HG03565 (cell line): ENCODE measurements around the gene TGFB1.
"Not testable (repeated sequence)": the region's sequence is repeated elsewhere in the genome, so short reads cannot be mapped to it uniquely, and the experiment has no call there.

ENCODE experiments used
- ATAC-seq: cut with Tn5 transposase; IDR thresholded peaks from one replicate; pipeline ENCODE4 v1.9.1; 2021; ENCODE audit warnings: mild to moderate bottlenecking, moderate library complexity; ENCODE audit not compliant: unreplicated experiment

The TGFB1 gene

DNA sequence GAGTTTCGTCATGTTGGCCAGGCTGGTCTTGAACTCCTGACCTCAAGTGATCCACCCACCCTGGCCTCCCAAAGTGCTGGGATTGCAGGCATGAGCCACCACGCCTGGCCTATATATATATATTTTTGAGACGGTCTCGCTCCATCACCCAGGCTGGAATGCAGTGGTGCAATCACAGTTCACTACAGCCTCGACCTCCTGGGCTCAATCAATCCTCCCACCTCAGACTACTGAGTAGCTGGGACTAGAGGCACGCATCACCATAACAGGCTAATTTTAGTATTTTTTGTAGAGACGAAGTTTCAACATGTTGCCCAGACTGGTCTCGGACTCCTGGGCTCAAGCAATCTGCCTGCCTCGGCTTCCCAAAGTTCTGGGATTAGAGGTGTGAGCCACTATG is 6.8 kb downstream of the TGFB1 start:
- not testable (repeated sequence) for ATAC-seq

- ATAC-seq, result no peak
These were observed 9.6 kb downstream of the TGFB1 start for GRCh38 chr19:41344162-41344561.

DNA sequence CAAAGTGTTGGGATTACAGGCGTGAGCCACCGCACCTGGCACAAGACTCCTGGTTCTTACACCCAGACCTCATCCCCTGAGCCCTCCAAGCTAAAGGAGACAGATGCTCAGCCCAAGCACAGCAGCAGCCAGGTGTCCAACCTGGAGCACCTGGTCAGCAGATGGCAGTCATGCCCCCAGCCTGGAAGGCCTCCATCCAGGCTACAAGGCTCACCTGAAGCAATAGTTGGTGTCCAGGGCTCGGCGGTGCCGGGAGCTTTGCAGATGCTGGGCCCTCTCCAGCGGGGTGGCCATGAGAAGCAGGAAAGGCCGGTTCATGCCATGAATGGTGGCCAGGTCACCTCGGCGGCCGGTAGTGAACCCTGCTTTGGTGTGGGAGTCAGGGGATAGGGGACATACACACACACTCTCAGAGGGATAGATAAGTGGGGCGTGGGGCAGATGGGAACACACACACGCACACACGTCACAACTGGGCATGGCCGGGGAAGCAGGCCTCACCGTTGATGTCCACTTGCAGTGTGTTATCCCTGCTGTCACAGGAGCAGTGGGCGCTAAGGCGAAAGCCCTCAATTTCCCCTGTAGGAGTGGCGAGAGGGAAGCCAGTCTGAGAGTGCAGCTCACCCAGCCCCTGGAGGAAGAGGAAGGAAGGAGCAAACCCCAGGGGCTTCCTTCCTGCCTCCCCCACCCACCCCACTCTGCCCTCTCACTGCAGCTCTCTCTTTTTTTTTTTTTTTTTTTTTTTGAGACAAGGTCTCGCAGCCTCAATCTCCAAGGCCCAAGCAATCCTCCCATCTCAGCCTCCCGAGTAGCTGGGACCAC is 11.8 kb downstream of the TGFB1 start:
- no peak for ATAC-seq

- ATAC-seq, result no peak
These were observed 13.8 kb downstream of the TGFB1 start for GRCh38 chr19:41339936-41340335.

GRCh38 chr19:41335467-41335866 is 18.3 kb downstream of the TGFB1 start:
- ATAC-seq, result no peak

DNA sequence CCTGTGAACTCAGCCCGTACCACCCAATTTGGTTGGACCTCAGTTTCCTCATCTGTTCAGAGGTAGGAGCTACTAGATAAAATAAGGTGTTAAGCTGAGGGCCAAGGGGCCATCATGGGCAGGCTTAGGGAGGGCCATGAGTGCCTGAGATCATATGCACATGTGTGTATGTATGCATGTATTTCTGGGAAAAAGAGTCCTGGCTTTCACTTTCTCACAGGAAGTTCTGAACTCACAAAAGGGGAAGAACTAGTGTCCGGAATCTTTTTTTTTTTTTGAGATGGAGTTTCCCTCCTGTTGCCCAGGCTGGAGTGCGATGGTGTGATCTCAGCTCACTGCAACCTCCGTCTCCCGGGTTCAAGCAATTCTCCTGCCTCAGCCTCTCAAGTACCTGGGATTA is 18.9 kb downstream of the TGFB1 start:
- no peak for ATAC-seq

DNA sequence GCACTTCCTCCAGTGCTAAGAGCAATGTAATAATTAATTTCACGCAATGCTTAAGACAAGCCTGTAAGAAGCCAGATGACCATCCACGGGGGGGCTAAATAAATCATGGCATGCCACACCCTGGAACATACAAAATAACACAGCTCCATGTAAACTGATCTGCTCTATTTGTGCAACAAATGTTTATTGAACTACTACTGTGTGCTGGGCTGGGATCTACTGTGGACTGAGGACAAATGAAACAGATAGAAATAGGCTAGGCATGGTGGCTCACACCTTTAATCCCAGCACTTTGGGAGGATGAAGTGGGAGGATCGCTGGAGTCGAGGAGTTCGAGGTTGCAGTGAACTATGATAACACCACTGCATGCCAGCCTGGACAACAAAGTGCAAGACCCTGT is 21.3 kb downstream of the TGFB1 start:
- no peak for ATAC-seq

DNA sequence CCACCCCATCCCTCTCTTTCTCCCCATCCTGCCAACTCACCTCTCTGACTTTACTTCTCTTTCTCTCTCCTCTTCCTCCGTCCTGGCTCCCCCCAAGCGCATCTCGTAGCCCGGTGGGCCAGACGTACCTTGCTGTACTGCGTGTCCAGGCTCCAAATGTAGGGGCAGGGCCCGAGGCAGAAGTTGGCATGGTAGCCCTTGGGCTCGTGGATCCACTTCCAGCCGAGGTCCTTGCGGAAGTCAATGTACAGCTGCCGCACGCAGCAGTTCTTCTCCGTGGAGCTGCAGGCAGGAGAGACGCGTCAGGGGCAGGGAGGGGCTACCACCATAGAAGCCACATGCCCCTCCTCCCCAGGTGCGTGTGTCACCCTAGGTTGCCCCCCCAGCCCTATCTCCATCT is 21.7 kb downstream of the TGFB1 start:
- ATAC-seq, result no peak

GRCh38 chr19:41330946-41331678 is 22.6 kb downstream of the TGFB1 start:
- ATAC-seq, result no peak

DNA sequence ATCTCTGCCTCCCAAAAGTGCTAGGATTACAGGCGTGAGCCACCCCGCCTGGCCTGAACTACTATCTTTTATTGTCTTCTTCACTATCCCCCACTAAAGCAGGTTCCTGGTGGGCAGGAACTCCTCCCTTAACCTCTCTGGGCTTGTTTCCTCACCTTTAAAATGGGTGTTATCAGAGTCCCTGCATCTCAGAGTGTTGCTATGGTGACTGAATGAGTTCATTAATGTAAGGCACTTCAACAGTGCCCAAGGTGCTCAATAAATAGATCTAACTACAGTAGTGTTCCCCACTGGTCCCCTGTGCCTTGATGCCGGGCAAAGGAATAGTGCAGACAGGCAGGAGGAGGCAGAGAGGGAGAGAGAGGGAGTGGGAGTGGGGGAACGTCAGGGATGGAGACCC is 23.2 kb downstream of the TGFB1 start:
- no peak for ATAC-seq

GRCh38 chr19:41328842-41329225 is 24.9 kb downstream of the TGFB1 start:
- ATAC-seq, result no peak

GRCh38 chr19:41328157-41328841 is 25.4 kb downstream of the TGFB1 start:
- no peak for ATAC-seq

DNA sequence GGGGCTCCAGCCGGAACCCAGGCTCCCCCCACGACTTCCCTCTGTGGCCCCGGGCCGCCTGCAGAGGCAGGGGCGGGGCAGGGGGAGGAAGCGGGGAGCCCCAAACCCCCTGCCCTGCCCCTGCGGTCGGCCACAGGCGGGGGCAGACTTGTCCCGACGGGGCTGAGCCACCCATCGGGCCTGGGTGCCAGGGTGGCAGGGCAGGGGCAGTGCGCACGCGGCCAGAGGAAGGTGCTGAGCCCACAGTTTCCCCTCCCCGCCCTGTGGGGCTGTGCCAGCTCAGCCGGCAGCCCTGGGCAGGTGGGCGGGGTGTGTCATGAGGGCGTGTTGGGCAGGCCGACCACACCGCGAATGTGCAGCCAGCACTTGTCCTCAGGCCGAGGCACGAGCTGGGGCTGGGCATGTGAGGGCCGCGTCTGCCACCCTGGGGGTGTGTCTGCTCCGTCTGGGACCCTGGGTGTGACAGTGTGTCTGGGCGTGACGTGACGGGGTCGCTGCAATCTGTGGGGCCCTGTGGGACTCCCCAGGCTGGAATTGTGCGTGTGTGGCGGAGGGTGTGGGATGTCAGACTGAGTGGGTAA is 26.1 kb downstream of the TGFB1 start:
- ATAC-seq, result no peak

DNA sequence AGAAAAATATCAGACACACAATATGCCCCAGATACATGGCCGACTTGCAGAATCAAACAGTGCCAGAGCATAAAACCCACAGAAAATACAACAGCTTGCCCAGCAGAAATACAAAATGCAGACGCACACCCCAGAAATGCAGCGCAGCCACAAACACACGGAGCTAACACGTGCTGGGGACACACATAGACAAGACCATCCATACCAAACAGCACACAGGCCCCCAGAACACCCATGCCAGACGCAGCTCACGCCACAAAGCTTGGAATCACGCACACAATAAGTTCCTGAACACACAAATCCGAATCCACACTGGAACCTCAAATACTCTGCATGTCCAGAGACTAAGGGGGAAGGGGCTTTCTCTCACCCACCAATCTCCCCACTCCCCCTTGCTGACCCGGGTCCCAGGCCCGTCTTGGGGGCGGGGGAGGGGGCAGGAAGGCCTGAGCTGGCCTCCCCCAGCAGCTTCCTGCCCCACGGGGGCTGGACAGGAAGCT is 26.6 kb downstream of the TGFB1 start:
- ATAC-seq, result no peak

DNA sequence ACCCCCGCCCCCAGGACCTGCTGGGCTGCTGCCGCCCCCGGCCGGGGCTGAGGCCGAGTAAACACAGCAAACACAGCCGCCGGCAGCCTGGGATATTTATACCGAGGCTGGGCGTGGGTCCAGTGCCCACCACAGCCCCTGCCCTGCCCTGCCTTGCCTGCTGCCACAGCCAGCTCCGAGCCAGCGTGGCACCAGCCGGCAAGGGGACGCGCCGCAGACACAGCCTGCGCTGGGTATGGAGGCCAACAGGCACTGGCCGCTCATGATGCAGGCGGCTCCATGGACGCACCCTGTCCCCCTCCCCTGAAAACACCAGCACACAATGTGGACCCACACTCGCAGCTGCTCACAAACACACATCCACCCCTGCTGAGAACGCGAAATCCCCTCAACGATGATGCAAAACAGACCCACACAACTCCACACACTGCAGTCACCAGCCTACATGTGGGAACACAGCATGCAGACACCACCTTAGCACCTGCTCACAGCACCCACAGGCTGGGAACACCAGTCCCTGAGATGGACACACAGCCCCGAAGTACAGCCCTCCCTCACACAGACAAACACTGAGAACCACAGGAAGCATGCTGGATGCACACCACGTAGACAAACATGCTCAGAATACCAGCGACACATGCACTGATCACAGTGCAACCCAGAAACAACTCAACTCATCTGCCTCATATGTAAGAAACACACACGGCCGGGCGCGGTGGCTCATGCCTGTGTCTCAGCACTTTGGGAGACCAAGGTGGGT is 27.6 kb downstream of the TGFB1 start:
- ATAC-seq, result no peak

DNA sequence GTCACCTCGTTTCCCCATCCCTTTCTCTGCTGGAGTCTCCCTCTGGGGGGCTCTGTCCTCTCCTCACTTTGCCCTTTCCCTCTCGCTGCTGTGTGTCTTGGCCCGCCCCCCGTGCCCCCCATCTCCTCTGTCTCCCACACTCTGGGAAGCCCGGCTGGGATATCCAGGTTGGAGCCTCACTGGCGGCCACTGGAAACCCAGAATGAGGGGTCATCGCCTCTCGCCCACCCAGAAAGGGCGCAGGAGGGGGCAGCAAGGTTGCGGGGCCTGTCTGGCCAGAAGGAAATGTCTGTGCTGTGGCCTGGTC is 28.1 kb downstream of the TGFB1 start:
- ATAC-seq, result no peak

- ATAC-seq, result no peak
These were observed 28.6 kb downstream of the TGFB1 start for GRCh38 chr19:41324921-41325639.

- ATAC-seq, result no peak
These were observed 29.5 kb downstream of the TGFB1 start for GRCh38 chr19:41324231-41324702.

DNA sequence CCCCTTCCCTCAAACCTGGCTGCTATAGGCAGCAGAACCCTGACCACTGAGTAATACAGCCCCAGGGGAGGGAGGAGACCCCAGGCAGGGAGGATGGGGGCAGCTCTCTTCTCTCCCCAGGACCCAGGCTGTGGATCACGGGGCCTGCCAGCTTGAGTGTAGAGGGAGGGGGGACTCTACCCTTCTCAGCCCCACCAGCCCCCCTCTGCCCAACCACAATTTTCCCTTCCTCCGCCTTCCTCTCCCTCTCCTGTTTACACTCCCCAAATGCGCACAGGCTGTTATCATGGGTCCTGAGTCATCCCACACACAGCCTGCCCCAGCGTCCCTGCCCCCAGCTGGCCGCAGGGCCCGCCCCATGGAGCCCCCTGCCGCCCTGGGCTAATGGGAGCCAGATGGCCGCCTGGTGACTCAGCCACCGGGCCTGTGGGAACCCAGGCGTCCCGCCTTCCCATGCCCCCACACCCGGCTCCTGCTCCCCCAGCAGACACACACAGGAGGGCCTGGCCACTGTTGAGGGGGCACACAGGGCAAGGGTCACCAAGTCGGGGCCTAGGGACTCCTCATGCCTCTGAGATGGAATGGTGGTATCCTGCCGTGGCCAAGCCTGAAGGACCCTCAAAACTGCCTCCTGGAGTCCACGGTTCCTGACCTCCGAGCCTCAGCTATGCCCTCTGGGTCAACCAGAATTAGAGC is 30.1 kb downstream of the TGFB1 start:
- ATAC-seq, result no peak
